ENCODE data around the gene RBFOX2.

RBFOX2 gene

GRCh38 chr22:35864545-35865165, 164.0 kb downstream of the RBFOX2 start:
- Mint-ChIP-seq H3K9me3 (no peaks in the 10 kb centered on the region), H3K4me1 (peaks cover 75% of the 10 kb centered on the region), H3K36me3 (ENCODE audit: low read depth) (no peaks in the 10 kb centered on the region), H3K4me3 (no peak overlapping the region), H3K27me3 (ENCODE audit: low read depth) (no peaks in the 10 kb centered on the region), H3K27ac (peak overlapping the region; percentile 21 to 61 (median 55))
- TF ChIP-seq CTCF (IDR thresholded peaks at IDR 0.05; ENCODE audit: unreplicated experiment in 3 of 3): no peak

- peak overlapping the region in 2 of 3 experiments; percentile 6 to 46 for H3K4me3 Mint-ChIP-seq
- H3K36me3 Mint-ChIP-seq (ENCODE audit: low read depth): no peaks in the 10 kb centered on the region
- H3K27me3 Mint-ChIP-seq (ENCODE audit: low read depth): no peaks in the 10 kb centered on the region
- H3K9me3 Mint-ChIP-seq: no peaks in the 10 kb centered on the region
- peaks cover 77% of the 10 kb centered on the region for H3K4me1 Mint-ChIP-seq
- TF ChIP-seq CTCF (IDR thresholded peaks at IDR 0.05; ENCODE audit: unreplicated experiment in 3 of 3): no peak
- peak overlapping the region in 2 of 3 experiments; percentile 13 to 59 for H3K27ac Mint-ChIP-seq
Observed at GRCh38 chr22:35863432-35863831, 165.2 kb downstream of the RBFOX2 start.

GRCh38 chr22:35862697-35863096, 165.9 kb downstream of the RBFOX2 start:
- H3K27me3 Mint-ChIP-seq (ENCODE audit: low read depth): no peaks in the 10 kb centered on the region
- H3K27ac Mint-ChIP-seq: peak overlapping the region in 1 of 3 experiments; percentile 13
- H3K4me3 Mint-ChIP-seq: peak overlapping the region in 1 of 3 experiments; percentile 44
- H3K4me1 Mint-ChIP-seq: peaks cover 84% of the 10 kb centered on the region
- TF ChIP-seq CTCF (IDR thresholded peaks at IDR 0.05; ENCODE audit: unreplicated experiment in 3 of 3): no peak
- H3K9me3 Mint-ChIP-seq: no peaks in the 10 kb centered on the region
- H3K36me3 Mint-ChIP-seq (ENCODE audit: low read depth): no peaks in the 10 kb centered on the region

GRCh38 chr22:35861451-35861850, 167.2 kb downstream of the RBFOX2 start:
- no peak for TF ChIP-seq CTCF (IDR thresholded peaks at IDR 0.05; ENCODE audit: unreplicated experiment in 3 of 3)
- H3K4me3 Mint-ChIP-seq: no peak overlapping the region

DNA sequence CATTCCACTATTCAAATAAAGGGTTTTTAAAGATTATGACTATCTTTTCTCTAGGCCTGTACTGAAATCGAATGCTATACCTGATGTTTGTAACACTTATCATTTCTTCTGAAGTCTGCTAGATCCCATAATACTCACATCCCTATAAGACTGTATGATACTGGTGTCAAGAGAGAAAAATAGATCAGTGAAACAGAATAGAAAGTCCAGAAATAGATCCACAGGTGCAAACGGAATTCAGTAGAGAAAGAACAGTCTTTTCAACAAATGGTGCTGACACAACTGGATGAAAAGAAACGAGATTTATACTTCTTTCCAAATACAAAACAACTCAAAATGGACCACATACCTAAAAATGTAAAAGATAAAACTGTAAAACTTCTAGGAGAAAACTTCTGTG, 167.8 kb downstream of the RBFOX2 start:
- Mint-ChIP-seq H3K4me3 (peak overlapping the region in 1 of 3 experiments; percentile 35), H3K4me1 (peaks cover 89% of the 10 kb centered on the region), H3K9me3 (no peaks in the 10 kb centered on the region), H3K27me3 (ENCODE audit: low read depth) (no peaks in the 10 kb centered on the region), H3K27ac (peak overlapping the region; percentile 50 to 67 (median 53)), H3K36me3 (ENCODE audit: low read depth) (no peaks in the 10 kb centered on the region)
- no peak for TF ChIP-seq CTCF (IDR thresholded peaks at IDR 0.05; ENCODE audit: unreplicated experiment in 3 of 3)

More at GRCh38 chr22:35861451-35861850, 167.2 kb downstream of the RBFOX2 start:
- H3K36me3 Mint-ChIP-seq (ENCODE audit: low read depth): no peaks in the 10 kb centered on the region
- no peaks in the 10 kb centered on the region for H3K9me3 Mint-ChIP-seq
- H3K27me3 Mint-ChIP-seq (ENCODE audit: low read depth): no peaks in the 10 kb centered on the region
- H3K27ac Mint-ChIP-seq: peak overlapping the region in 2 of 3 experiments; percentile 53 to 67
- H3K4me1 Mint-ChIP-seq: peaks cover 86% of the 10 kb centered on the region

All from nephron (organoid).